Neuron (in vitro differentiated cells): Measurements from ENCODE around the gene CRABP2.

Experiments used
- H2AFZ ChIP-seq: one replicate; pipeline ENCODE4 v1.6.1; 2013; ENCODE audit warnings: low read depth, mild to moderate bottlenecking, inconsistent platforms, low read length, moderate library complexity
- H3K27me3 ChIP-seq: one replicate; pipeline ENCODE4 v1.6.1; 2013; ENCODE audit warnings: low read length; ENCODE audit not compliant: insufficient read depth
- H3K36me3 ChIP-seq: one replicate; pipeline ENCODE4 v1.6.1; 2013; ENCODE audit warnings: low read length; ENCODE audit not compliant: insufficient read depth
- H3K4me1 ChIP-seq: one replicate; pipeline ENCODE4 v1.6.1; 2013; ENCODE audit warnings: low read length; ENCODE audit not compliant: insufficient read depth
- H3K4me3 ChIP-seq: 2 replicates; pipeline ENCODE4 v1.5.1; 2013; ENCODE audit warnings: mild to moderate bottlenecking, low read length, moderate library complexity
- H3K9me3 ChIP-seq: one replicate; pipeline ENCODE4 v1.6.1; 2013; ENCODE audit warnings: low read length

CRABP2 gene

DNA sequence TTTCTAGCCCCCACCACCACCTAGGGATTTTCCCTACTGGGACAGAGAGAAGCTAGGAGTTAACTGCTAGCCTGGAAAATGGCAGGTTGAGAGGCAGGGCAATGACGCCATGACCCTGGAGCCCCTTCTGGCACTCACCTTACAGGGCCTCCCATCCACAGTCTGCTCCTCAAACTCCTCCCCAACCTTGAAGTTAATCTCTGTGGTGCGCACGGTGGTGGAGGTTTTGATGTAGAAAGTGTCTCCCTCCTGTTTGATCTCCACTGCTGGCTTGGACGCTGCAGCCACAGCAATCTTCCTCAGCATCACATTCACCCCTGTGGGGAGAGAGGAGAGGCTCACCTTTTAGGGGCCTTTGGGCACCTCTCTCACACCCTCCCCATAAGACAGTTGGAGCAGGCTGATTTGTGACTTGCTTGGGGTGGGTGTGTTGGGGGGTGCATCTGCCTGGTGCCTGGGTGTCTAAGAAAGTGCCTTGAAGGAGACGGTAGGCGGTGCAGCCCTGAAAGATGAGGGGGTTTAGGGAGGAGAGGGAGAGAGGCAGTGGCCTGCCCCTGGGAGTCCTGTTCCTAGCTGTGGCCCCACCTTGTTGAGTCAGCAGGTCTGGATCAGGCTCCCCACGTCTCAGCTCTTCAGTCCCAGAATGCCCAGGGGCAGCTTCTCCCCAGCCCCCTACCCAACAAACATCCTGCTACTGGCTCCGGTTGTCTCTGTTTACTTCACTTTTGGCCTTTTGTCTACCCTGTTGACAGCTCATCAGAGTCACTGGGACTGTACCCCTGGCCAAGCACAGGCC lies 4.4 kb downstream of the CRABP2 start:
- Histone ChIP-seq H3K9me3 (no peaks in the 10 kb centered on the region), H3K4me1 (peaks cover 23% of the 10 kb centered on the region), H3K36me3 (peaks cover 4% of the 10 kb centered on the region), H3K4me3 (no peak overlapping the region), H2AFZ (no peak overlapping the region), H3K27me3 (no peaks in the 10 kb centered on the region)

DNA sequence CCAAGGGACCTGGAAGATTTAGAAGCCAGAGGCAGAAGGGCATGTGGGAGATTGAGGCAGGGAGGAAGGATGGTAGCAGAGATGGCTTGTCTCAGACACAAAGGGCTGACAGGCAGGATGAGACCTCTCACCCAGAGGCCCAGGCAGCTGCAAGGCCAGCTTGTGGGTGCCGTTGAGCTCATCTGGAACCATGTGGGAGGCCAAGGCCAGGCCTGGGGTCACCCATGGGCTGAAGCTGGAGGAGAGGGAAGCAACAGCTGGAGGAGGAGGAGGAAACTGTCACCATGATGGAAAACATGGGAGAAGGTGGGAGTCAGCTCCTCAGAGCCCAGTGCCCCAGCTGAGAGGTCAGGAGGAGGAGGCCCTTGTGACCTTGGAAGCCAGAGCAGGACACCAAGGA lies 6.4 kb downstream of the CRABP2 start:
- Histone ChIP-seq H3K27me3 (no peaks in the 10 kb centered on the region), H3K36me3 (peaks cover 4% of the 10 kb centered on the region), H3K9me3 (no peaks in the 10 kb centered on the region)

DNA sequence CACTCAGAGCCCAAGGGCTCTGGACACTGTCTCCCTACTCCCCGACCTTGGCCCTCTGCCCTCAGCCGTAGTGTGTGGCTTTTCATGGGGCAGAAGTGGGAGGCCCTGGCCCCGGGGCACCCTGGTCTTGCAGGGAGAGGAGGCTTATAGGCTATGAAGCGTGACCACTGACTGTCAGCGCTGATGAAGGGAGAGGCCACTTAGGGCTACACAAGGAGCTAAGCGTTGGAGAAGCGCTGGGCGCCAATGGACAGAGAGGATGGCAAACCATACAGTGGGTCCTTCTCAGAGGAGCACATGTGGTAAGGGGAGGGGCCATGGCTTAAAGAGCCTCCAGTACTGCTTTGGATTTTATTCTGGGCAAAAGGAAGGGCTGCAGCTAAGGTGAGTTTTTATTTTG lies 7.9 kb downstream of the CRABP2 start:
- Histone ChIP-seq H3K36me3 (peaks cover 4% of the 10 kb centered on the region), H3K4me3 (no peak overlapping the region), H3K27me3 (no peaks in the 10 kb centered on the region), H3K4me1 (peaks cover 20% of the 10 kb centered on the region), H3K9me3 (no peaks in the 10 kb centered on the region), H2AFZ (no peak overlapping the region)

More for the DNA sequence above, 6.4 kb downstream of the CRABP2 start:
- Histone ChIP-seq H3K4me1 (peaks cover 11% of the 10 kb centered on the region), H2AFZ (no peak overlapping the region), H3K4me3 (no peak overlapping the region)

DNA sequence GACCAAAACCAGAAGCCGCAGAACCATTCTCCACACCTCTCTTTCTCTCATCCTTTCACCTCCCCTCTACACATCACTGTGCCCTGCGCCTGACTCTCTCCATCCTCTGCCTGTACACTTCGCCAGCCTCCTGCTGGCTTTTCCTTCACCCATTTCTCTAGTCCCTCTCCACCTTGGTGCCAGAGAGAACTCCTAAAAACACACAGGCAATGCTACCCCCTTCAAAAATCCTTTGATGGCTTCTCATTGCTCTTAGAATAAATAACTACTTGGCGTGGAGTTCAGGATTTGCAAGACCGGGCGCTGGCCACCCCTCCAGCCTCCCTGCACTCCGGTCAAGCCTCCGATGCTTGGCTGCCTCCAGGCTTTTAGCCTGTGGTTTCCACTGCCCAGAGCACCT lies 8.6 kb downstream of the CRABP2 start:
- no peak overlapping the region for H2AFZ ChIP-seq
- H3K27me3 ChIP-seq = peaks cover 4% of the 10 kb centered on the region
- H3K36me3 ChIP-seq = peaks cover 4% of the 10 kb centered on the region
- no peak overlapping the region for H3K4me3 ChIP-seq
- peaks cover 27% of the 10 kb centered on the region for H3K4me1 ChIP-seq
- H3K9me3 ChIP-seq = no peaks in the 10 kb centered on the region

DNA sequence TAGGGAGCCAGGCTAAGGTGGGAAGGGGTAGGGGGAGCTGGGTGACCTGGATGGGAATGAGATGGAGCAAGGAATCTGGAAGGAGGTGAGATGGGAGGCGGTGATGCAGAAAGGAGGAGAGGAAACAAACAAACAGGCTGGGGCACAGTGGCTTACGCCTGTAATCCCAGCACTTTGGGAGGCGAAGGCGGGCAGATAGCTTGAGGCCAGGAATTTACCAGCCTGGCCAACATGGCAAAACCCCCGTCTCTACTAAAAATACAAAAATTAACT lies 10.8 kb downstream of the CRABP2 start:
- peaks cover 44% of the 10 kb centered on the region for H3K4me1 ChIP-seq
- H3K9me3 ChIP-seq = no peaks in the 10 kb centered on the region
- H3K4me3 ChIP-seq = no peak overlapping the region
- no peak overlapping the region for H2AFZ ChIP-seq
- H3K27me3 ChIP-seq = peaks cover 12% of the 10 kb centered on the region
- H3K36me3 ChIP-seq = peaks cover 4% of the 10 kb centered on the region

DNA sequence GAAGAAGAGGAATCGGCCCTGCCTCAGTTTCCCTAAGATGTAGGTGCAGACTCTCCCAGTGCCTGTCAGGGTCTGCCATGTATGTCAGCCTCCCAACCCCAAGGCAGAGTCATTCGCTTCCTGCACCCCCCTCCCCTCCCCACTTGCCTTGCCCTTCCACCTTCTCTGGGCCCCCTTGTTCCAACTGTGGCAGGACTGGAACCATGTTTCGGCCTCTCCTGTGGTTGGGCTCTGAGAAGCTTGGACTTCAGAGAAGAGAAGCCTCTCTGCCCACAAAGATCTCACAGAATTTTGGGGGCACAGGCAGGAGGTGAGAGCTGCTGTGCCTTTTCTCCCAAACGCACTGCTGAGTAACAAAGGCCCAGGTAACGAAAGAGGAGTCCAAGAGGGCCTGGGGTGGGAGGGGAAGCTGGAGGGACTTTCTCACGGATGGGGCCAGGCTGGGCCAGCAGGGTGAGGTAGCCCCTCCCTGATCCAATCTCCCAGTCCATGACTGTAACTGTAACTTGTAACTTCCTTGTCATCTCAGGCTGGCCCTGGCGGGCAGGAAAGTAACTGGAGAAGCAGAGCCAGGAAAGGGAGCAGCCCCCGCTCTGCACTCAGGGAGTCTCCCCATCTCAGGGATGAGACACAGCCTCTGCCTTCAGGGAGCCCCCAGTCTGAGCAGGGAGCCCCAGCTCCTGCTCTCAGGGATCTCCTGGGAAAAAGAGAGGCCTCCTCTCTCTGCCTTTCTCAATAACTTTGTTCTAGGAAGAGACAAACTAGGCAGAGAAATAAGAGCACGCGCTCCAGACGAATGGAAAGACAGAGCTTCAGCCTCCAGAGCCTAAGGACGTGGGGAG lies 11.3 kb downstream of the CRABP2 start:
- Histone ChIP-seq H3K36me3 (peaks cover 3% of the 10 kb centered on the region), H3K27me3 (peaks cover 12% of the 10 kb centered on the region), H3K9me3 (no peaks in the 10 kb centered on the region), H2AFZ (no peak overlapping the region), H3K4me3 (no peak overlapping the region), H3K4me1 (peaks cover 49% of the 10 kb centered on the region)

DNA sequence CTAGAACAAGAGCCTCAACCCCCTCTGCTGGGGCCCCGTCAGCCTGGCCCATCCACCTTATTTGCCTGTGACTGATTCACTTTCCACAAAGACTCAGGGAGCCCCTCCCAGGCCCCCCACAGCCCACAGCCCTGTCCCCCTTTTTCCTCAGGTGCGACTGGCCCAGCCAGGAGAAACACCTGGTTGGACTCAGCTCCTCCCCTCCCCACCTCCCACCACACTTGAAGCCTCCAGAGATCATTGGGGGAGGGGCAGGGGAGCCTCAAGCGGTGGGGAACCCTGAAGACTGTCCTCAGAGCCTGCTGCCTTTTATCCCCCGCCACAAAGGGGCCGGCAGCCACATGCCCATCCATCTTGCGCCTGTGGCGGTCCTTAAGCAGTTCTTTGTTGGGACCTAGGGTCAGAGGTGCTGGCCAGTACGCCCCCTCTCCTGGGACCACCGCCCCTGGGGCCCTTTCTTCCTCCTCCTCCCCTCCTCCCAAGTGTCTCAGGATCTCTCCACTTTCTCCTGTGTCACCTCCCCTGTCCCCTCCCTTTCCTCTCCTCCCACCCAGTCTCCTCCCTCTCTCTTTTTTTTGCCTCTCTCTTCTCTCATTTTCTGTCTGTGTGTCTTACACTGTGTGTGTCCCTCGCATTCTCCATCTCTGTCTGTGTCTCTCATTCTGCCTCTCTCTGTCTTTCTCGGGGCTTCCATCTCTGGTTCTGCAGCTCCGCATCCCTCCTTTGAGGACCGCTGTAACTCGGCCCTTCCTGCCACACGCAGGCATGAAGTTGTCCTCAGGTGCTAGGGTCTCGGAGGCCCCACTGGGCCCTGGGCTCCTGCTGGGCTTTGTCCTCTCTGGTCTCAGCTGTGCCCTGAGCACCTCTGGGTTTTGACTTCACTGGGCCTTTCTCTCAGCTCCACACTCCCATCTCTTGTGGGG lies 12.2 kb downstream of the CRABP2 start:
- H2AFZ ChIP-seq = peak overlapping the region; percentile 28
- peaks cover 12% of the 10 kb centered on the region for H3K27me3 ChIP-seq
- H3K4me1 ChIP-seq = peaks cover 50% of the 10 kb centered on the region
- H3K4me3 ChIP-seq = no peak overlapping the region
- no peaks in the 10 kb centered on the region for H3K36me3 ChIP-seq
- H3K9me3 ChIP-seq = no peaks in the 10 kb centered on the region

DNA sequence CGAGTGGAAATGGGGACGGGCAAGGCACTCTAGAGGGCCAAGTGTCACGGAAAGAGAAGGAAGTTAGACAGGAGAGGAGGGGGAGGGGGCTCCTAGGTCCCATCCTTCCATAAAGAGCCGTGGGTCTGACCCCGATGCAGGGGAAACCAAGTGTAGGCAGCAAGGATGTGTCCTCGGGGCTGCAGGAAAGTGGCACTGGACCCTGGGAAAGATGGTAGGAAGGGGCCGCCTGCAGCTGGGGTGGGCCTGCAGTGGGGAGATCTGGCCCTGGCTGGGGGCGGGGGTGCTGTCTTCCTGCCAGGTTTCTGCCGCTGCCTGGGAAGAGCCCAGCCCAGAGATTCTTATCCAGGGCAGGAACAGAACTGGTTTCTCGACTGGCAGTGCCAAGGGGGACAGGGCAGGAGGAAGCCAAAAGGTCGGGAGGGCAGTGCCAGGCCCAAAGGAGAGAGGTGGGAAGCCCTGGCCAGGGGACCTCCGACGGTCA lies 12.9 kb downstream of the CRABP2 start:
- Histone ChIP-seq H3K9me3 (no peaks in the 10 kb centered on the region), H3K27me3 (peaks cover 12% of the 10 kb centered on the region), H3K4me1 (peaks cover 50% of the 10 kb centered on the region), H3K4me3 (no peak overlapping the region), H2AFZ (no peak overlapping the region), H3K36me3 (no peaks in the 10 kb centered on the region)

DNA sequence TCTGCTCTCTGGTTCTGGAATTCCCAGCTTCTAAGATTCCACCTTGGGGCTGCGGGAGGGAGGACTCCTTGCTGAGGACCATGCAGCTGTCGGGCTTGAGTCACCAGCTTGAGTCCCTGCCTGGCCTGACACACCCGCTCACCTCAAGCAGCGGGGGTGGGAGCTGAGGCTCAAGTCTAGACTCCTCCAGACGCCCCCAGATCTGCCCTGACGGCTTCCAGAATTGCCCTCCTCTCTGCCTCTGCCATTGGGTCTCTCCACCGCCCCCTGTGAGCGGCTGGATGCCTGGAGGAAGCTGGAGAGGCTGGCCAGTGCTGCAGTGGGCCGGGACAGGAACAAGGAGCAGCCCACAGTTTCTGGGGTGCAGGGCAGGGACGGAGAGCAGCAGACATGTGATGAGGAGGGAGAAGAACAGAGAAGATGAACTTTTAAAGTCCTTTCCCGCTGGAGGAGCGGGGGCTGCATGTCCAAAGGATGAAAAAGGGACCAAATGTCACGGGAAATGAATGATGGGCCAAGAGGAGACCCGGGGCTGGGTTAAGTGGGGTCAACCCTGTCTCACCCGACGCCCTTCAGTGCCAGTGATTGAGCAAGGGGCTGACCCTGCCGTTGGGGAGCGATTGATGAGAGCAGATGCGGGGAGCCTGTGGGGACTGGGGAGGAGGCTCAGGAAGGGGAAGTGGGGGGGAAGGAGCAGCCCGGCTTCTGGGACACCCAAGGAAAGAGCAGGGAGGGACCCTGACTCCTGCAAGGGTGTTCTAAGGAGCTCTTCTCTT lies 13.5 kb downstream of the CRABP2 start:
- H3K36me3 ChIP-seq = no peaks in the 10 kb centered on the region
- H2AFZ ChIP-seq = no peak overlapping the region
- no peak overlapping the region for H3K4me3 ChIP-seq
- no peaks in the 10 kb centered on the region for H3K9me3 ChIP-seq
- H3K4me1 ChIP-seq = peaks cover 50% of the 10 kb centered on the region
- peaks cover 12% of the 10 kb centered on the region for H3K27me3 ChIP-seq

DNA sequence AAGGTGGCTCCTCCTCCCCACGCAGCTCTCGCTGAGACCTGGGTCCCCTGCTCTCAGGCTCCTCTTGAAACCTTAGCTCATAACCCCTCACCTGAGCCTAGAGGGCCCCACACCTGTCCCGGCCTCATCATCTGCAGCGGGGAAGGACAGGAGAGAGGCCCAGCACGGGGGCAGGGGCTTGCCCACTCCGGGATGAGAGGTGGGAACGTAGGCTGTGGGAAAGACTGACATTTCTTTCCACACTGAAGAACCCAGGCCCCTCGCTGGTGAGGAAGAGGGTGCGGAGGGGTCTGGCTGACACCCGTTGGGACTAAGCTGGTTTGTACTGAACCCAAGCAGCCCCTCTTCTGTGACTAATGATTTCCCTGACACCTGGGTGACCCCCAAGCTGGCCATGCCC lies 14.2 kb downstream of the CRABP2 start:
- Histone ChIP-seq H3K36me3 (no peaks in the 10 kb centered on the region), H2AFZ (no peak overlapping the region), H3K4me3 (no peak overlapping the region), H3K4me1 (peaks cover 50% of the 10 kb centered on the region), H3K27me3 (peaks cover 12% of the 10 kb centered on the region), H3K9me3 (no peaks in the 10 kb centered on the region)

DNA sequence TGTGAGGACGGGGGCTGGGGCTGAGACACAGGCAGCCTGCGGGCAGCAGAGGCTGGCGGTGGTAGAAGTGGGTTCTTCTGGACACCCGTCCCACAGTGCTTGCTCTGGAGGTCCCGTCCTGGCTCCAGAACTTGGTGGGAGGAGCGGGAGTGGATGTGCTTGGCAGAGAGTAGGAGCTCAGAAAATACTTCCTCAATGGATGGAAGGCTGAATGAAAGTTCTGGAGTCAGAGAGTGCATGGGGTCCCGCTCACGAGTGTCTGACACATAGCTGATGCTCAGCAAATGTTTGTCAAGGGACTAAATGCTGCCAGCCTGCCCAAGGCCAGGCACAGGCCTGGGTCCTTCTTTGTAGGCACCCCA lies 14.7 kb downstream of the CRABP2 start:
- Histone ChIP-seq H3K9me3 (no peaks in the 10 kb centered on the region), H3K4me1 (peaks cover 50% of the 10 kb centered on the region), H3K4me3 (no peak overlapping the region), H2AFZ (no peak overlapping the region), H3K36me3 (no peaks in the 10 kb centered on the region), H3K27me3 (peaks cover 12% of the 10 kb centered on the region)

DNA sequence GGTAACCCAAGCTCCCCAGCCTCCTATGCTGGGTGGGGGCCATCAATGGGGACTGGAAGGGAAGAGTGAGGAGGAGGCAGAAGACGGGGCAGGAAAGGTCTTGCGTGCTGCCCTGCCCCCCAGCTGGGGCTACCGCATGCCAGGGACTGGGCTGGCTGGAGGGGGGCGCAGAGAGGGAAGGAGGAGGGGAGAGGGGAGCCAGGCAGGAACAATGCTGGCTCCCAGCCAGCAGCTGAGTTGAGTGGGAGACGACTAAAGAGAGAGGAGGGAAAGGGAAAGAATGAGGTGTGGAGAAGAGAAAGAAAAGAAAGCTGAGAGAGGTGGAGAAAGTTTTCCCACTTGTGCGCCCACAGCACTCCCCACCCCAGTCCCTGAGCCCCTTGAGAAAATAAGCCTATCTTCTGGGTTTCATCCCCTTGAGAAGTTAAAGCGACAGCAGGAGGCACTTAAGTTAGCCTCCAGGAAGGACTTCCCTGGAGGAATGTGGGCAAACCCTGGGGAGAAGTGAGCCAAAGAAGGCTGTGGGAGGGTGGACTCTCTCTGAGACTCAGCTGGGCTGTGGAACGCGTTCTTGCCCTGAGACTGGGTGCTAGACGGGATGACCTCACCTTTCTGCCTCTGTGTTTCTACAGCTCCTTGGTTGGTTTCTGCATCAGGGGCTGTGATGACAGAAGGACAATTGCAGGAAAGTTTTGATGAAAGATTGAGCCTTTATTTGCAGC lies 15.3 kb downstream of the CRABP2 start:
- peaks cover 12% of the 10 kb centered on the region for H3K27me3 ChIP-seq
- H3K4me3 ChIP-seq = no peak overlapping the region
- H2AFZ ChIP-seq = no peak overlapping the region
- H3K4me1 ChIP-seq = peaks cover 50% of the 10 kb centered on the region
- H3K9me3 ChIP-seq = no peaks in the 10 kb centered on the region
- H3K36me3 ChIP-seq = no peaks in the 10 kb centered on the region
